B cell (primary cell): ENCODE results near the gene SUGP2. TPM values are rescaled to one million over a fixed set of nuclear protein-coding genes. Genes with fewer than 3 reads are reported as not detected.

Source experiments
- ATAC-seq: fragments of 200-7000 bp; cut with Tn5 transposase; one replicate; pipeline ENCODE4 v1.10.0; 2021; ENCODE audit warnings: low read depth, mild to moderate bottlenecking, moderate number of reproducible peaks, moderate library complexity
- CTCF ChIA-PET: fragments of 350-600 bp; sonication (Branson Sonifier 250); formaldehyde crosslinking; loops from one replicate; lab custom pipeline; 2021; ENCODE audit warnings: antibody characterized with exemption, inconsistent platforms; lab: Charles Lee
- POLR2A ChIA-PET: fragments of 350-600 bp; sonication (Branson Sonifier 250); formaldehyde crosslinking; loops from one replicate; lab custom pipeline; 2021; ENCODE audit warnings: antibody characterized with exemption; lab: Charles Lee
- DNase-seq: peaks from one replicate; pipeline ENCODE4 v3.0.0; 2013
- H2AFZ ChIP-seq: 2 replicates; pipeline ENCODE4 v1.6.1; 2012; ENCODE audit warnings: mild to moderate bottlenecking, low read depth, low read length; ENCODE audit not compliant: insufficient read depth, poor library complexity, severe bottlenecking
- H3K27ac ChIP-seq, 2 donors: 1 replicate in 1 of 2; 2 replicates in 1 of 2; pipeline ENCODE4 v1.5.1; 2012 to 2013; ENCODE audit warnings: low read length in 2 of 2, mild to moderate bottlenecking in 2 of 2, moderate library complexity in 1 of 2
- H3K27me3 ChIP-seq, 4 experiments: fragments of 200-600 bp in 1 of 4; sonication (generic) in 1 of 4; replicated peaks in 1 of 4; 1 replicate in 2 of 4; 2 replicates in 2 of 4; pipeline versions ENCODE4 v1.6.1 to v1.7.0; 2013 to 2016; ENCODE audit warnings: low read length in 3 of 4, mild to moderate bottlenecking in 2 of 4, mixed read lengths in 1 of 4, moderate library complexity in 1 of 4; ENCODE audit not compliant: insufficient read depth in 4 of 4, control insufficient read depth in 3 of 4; ENCODE audit errors: control extremely low read depth in 1 of 4
- H3K36me3 ChIP-seq, 2 experiments: replicated peaks in 1 of 2; 1 replicate in 1 of 2; 2 replicates in 1 of 2; pipeline versions ENCODE4 v1.6.1 to v1.7.1; 2013; ENCODE audit warnings: low read length in 1 of 2; ENCODE audit not compliant: insufficient read depth in 2 of 2, control insufficient read depth in 1 of 2; ENCODE audit errors: control extremely low read depth in 1 of 2, extremely low read depth in 1 of 2
- H3K4me1 ChIP-seq, 2 donors: fragments of 200-600 bp in 1 of 2; sonication (generic) in 1 of 2; 1 replicate in 1 of 2; 2 replicates in 1 of 2; pipeline versions ENCODE4 v1.5.1 to v1.6.1; 2013 to 2017; ENCODE audit warnings: low read length in 2 of 2; ENCODE audit not compliant: control insufficient read depth in 2 of 2, insufficient read depth in 2 of 2
- H3K4me2 ChIP-seq: replicated peaks from 2 replicates; pipeline ENCODE3; 2012; ENCODE audit warnings: mild to moderate bottlenecking, low read depth, low read length; ENCODE audit not compliant: poor library complexity, severe bottlenecking
- H3K4me3 ChIP-seq, 5 experiments: fragments of 200-600 bp in 1 of 5; sonication (generic) in 1 of 5; 1 replicate in 3 of 5; 2 replicates in 2 of 5; pipeline versions ENCODE4 v1.5.1 to v1.7.0; 2011 to 2016; ENCODE audit warnings: low read length in 4 of 5, mild to moderate bottlenecking in 4 of 5, low read depth in 2 of 5, control low read depth in 1 of 5, moderate library complexity in 1 of 5; ENCODE audit not compliant: insufficient read depth in 1 of 5; ENCODE audit errors: control extremely low read depth in 1 of 5, extremely low read depth in 1 of 5
- H3K79me2 ChIP-seq: fragments of 200-600 bp; sonication (generic); one replicate; pipeline ENCODE4 v1.6.0; 2016; ENCODE audit warnings: low read length; ENCODE audit not compliant: control insufficient read depth, insufficient read depth
- H3K9ac ChIP-seq: fragments of 200-600 bp; sonication (generic); 2 replicates; pipeline ENCODE4 v1.6.1; 2017; ENCODE audit warnings: mild to moderate bottlenecking, low read length, moderate library complexity
- H3K9me3 ChIP-seq, 3 donors: one replicate each; pipeline versions ENCODE4 v1.6.1 to v1.7.1; 2013; ENCODE audit warnings: low read length in 2 of 3; ENCODE audit not compliant: control insufficient read depth in 2 of 3, insufficient read depth in 1 of 3; ENCODE audit errors: control extremely low read depth in 1 of 3
- H4K20me1 ChIP-seq: 2 replicates; pipeline ENCODE4 v1.6.0; 2012; ENCODE audit warnings: mild to moderate bottlenecking, low read length; ENCODE audit not compliant: insufficient read depth, control insufficient read depth, poor library complexity, severe bottlenecking
- H3K27ac Mint-ChIP-seq: one replicate; pipeline ENCODE4 v1.8.0; 2021; ENCODE audit warnings: mixed read lengths
- H3K27me3 Mint-ChIP-seq: one replicate; pipeline ENCODE4 v1.8.0; 2021; ENCODE audit warnings: mixed read lengths
- H3K4me1 Mint-ChIP-seq: one replicate; pipeline ENCODE4 v1.8.0; 2021; ENCODE audit warnings: mixed read lengths
- H3K4me3 Mint-ChIP-seq: one replicate; pipeline ENCODE4 v1.8.0; 2021; ENCODE audit warnings: mixed read lengths
- H3K9me3 Mint-ChIP-seq: one replicate; pipeline ENCODE4 v1.8.0; 2022; ENCODE audit warnings: mixed read lengths; ENCODE audit not compliant: insufficient read depth
- CTCF ChIP-seq: fragments of 200-600 bp; IDR thresholded peaks from one replicate; pipeline ENCODE4 v1.8.0; 2022; ENCODE audit warnings: antibody characterized with exemption, mild to moderate bottlenecking
- EZH2 ChIP-seq: IDR thresholded peaks from 2 replicates; pipeline ENCODE4 v1.6.1; 2012; ENCODE audit warnings: borderline replicate concordance, low read depth, mild to moderate bottlenecking, moderate library complexity, low read length; ENCODE audit not compliant: insufficient read depth, poor library complexity, severe bottlenecking
- WGBS: methylation state at CpG from one replicate; pipeline ENCODE4 v1.1.5; 2013; ENCODE audit warnings: missing lambda C conversion rate; ENCODE audit not compliant: insufficient coverage; 5-methylcytosine and 5-hydroxymethylcytosine counted together
- intact Hi-C: fragments of 100-400 bp; cut with micrococcal nuclease; formaldehyde crosslinking; loops from one replicate; pipeline ENCODE4 v1.10.0; 2022
- polyA plus RNA-seq: library from polyadenylated mRNA; depleted of rRNA; stranded (reverse); fragments of >200 nt; gene quantifications from 2 replicates; pipeline ENCODE4 v1.2.3, GENCODE V29; 2012
- total RNA-seq, 2 donors: library from RNA; stranded (reverse); fragments of 120-200 nt in 1 of 2; gene quantifications; 1 replicate in 1 of 2; 2 replicates in 1 of 2; pipeline versions ENCODE4 v1.2.3 to v1.2.4, GENCODE V29; 2013 to 2022

Gene SUGP2
- total and polyA plus RNA-seq, 2 donors (not counting 1 experiment from before 2014, with no cell fraction given) = 132 to 154 TPM

- TF ChIP-seq CTCF (no peak), EZH2 (no peak)
- DNase-seq (peak; percentile 29), ATAC-seq (peak; percentile 43)
- WGBS = 91% methylated on average over 5 of the region's 5 CpGs
- CTCF ChIA-PET = no interaction called here
- Histone ChIP-seq H3K27ac (no peak overlapping the region), H3K9ac (no peak overlapping the region), H3K4me3 (no peak overlapping the region), H4K20me1 (no peaks in the 10 kb centered on the region), H3K4me2 (no peak overlapping the region), H3K4me1 (no peaks in the 10 kb centered on the region), H3K9me3 (no peaks in the 10 kb centered on the region), H3K27me3 (no peaks in the 10 kb centered on the region), H2AFZ (no peak overlapping the region), H3K79me2 (no peaks in the 10 kb centered on the region), H3K36me3 (peaks cover 0 to 48% of the 10 kb centered on the region in 2 experiments)
- intact Hi-C loops = no loop called here
- no peak overlapping the region for H3K27ac Mint-ChIP-seq
- no peaks in the 10 kb centered on the region for H3K27me3 Mint-ChIP-seq
- H3K4me3 Mint-ChIP-seq = no peak overlapping the region
- no peaks in the 10 kb centered on the region for H3K4me1 Mint-ChIP-seq
- POLR2A ChIA-PET = no interaction called here
- no peaks in the 10 kb centered on the region for H3K9me3 Mint-ChIP-seq
These were observed 37.5 kb downstream of the SUGP2 start for GRCh38 chr19:18995804-18996241.

- CTCF ChIA-PET = no interaction called here
- no peak overlapping the region for H3K9ac ChIP-seq
- POLR2A ChIA-PET = no interaction called here
- H3K4me1 ChIP-seq = no peaks in the 10 kb centered on the region
- H3K36me3 ChIP-seq = peaks cover 0 to 37% of the 10 kb centered on the region in 2 experiments
- Mint-ChIP-seq H3K27ac (no peak overlapping the region), H3K4me1 (no peaks in the 10 kb centered on the region), H3K4me3 (no peak overlapping the region), H3K9me3 (no peaks in the 10 kb centered on the region), H3K27me3 (no peaks in the 10 kb centered on the region)
- ATAC-seq (no peak), DNase-seq (no peak)
- H3K4me2 ChIP-seq = no peak overlapping the region
- H3K27me3 ChIP-seq = no peaks in the 10 kb centered on the region
- H4K20me1 ChIP-seq = no peaks in the 10 kb centered on the region
- no peak overlapping the region for H3K4me3 ChIP-seq
- H3K27ac ChIP-seq = no peak overlapping the region
- intact Hi-C loops = no loop called here
- H3K9me3 ChIP-seq = no peaks in the 10 kb centered on the region
- H3K79me2 ChIP-seq = no peaks in the 10 kb centered on the region
- WGBS = 99% methylated on average over 9 of the region's 10 CpGs
- H2AFZ ChIP-seq = no peak overlapping the region
- TF ChIP-seq EZH2 = no peak
- TF ChIP-seq CTCF = no peak
These were observed 40.2 kb downstream of the SUGP2 start for GRCh38 chr19:18993115-18993514.
